NCI-H82 treated with DMSO at 0.1 percent for 48 hours (cell line): ENCODE measurements around the gene ELOVL1.
A peak's percentile ranks its signal among the peaks of the same experiment; 100 is the strongest.

Source experiments
- DNase-seq: peaks from one replicate; lab custom pipeline; 2025; ENCODE audit not compliant: unreplicated experiment; lab: John Stamatoyannopoulos, UW

Gene ELOVL1

GRCh38 chr1:43358121-43358745 is 9.6 kb downstream of the ELOVL1 start:
- DNase-seq: peak; percentile 69

DNA sequence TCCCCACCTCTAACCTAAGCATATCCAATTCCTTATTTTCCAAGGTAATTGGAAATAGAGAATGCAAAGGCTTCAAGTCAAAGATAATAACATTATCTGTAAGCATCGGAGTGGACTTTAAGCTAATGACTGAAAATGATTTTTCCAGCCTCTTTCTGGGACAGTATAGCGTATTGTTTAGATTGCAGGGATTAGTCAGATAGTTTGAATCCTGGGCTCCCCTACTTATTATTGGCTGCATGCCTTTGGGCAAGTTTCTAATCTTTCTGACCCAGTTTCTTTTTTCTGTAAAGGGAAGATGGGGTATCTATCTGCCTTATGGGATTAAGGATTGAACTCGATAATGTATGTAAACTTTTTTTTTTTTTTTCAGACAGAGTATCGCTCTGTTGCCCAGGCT is 10.6 kb downstream of the ELOVL1 start:
- no peak for DNase-seq

GRCh38 chr1:43354936-43355335 is 12.9 kb downstream of the ELOVL1 start:
- no peak for DNase-seq

DNA sequence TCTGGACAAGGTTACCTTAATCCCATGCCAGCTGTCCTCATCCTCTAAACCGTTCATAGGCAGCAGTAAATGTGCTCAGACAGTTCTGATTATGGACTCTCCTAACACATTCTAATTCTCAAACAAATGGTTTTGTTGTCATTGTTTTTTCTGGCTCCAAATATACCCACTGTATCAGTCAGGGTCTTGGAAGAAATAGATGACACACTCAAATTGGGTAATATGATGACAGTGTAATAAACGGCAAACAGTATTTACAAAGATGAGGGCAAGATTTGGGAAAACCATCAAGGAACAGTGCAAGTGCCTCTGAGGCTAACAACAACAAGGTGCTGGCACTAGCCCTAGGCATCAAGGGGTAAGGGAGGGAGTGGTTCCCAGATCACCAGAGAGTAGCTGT is 13.3 kb downstream of the ELOVL1 start:
- no peak for DNase-seq

DNA sequence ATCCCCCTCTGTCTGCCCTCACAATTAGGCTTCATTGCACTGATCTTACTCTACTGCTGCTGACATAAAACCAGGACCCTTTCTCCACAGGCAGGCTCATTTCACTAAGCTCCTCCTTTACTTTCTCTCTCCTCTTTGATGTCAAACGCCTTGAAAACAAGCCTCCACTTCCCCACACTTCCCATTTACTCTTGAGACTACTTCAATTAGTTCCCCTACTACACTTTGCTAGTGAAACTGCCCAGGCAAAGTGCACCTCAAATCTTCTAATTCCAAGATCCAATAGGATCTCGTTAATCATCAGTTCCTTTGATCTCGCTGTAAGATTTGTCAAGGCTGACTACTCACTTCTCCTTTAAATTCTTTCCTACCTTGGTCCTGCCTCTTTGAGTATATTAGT is 14.9 kb downstream of the ELOVL1 start:
- DNase-seq: no peak

- no peak for DNase-seq
Measured at GRCh38 chr1:43352351-43352705, 15.5 kb downstream of the ELOVL1 start.

- no peak for DNase-seq
Measured at GRCh38 chr1:43351421-43352350, 16.1 kb downstream of the ELOVL1 start.

DNA sequence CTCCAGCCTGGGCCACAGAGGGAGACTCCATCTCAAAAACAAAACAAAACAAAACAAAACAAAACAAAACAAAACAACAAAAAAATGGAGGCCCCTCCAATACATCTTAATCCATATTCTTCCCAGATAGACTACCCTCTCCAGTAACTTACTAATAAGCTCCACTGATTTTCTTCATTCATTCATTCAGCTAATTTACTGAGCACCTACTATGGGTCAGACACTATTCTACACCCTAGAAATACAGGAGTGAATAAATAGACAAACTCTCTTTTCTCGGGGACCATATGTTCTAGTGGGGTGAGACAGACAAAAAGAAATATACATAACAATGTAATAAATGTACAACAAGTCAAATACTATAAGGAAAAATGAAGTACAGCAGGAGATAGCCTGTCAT is 16.8 kb downstream of the ELOVL1 start:
- DNase-seq: no peak

DNA sequence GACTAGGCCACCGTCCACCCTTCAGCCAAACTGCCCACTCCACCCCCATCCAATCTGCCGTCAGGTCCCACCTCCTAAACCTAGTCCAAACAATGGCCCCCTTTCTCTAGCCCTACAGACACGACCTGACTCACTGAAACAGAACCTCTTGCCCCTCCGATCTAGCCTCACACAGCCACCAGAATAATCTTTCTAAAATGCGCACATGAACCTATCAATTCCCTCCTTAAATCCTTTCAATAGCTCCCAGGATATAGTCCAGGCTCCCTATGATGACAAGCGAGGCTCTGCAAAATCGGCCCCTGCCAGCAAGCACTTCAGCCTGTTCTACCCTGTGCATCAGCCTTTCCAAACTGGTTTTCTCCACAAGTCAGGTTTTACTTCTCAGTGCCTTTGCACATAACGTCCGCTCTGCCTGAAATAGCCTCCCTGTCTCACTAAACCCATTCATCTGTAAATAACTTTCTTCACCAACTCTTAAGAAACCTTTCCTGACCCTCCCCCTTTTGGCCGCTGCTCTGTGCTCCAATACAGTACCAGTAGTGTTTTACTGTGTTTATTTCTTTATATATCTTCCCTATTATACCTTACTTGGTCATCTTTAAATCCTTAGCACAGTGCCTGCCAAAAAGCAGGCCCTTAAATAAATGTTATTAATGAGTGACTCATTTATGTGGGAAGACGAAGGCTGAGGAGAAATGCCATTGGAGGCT is 18.1 kb downstream of the ELOVL1 start:
- no peak for DNase-seq

- peak; percentile 62 for DNase-seq
Measured at GRCh38 chr1:43348809-43349593, 18.8 kb downstream of the ELOVL1 start.

GRCh38 chr1:43348343-43348808 is 19.4 kb downstream of the ELOVL1 start:
- DNase-seq: no peak

- DNase-seq: no peak
Measured at GRCh38 chr1:43346636-43347035, 21.2 kb downstream of the ELOVL1 start.

- no peak for DNase-seq
Measured at GRCh38 chr1:43345120-43345519, 22.7 kb downstream of the ELOVL1 start.

DNA sequence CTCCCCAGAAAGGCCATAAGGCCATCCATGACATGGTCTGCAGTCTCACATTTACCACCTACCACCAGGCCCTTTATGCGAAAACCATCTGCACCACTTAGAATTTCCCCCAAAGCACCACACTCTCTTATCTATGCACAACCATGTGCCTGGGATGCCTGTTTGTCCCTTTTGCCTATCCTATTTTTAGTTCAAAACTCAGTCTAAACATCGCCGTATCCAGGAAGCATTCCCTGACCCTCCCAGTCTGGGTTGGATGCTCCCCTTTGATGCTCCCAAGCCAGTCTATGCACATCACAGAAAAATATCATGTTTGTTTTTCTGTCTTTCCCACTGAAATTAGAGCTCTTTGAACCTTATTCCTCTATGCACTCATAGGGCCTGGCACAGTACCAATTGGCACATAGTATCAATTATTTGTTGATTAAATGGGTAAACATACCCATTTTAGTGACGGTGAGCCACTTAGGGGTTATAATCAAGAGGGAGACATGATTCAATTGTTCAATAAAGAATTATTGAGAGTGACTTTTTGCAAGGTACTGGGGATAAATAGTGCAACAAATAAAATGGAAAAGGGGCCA is 23.5 kb downstream of the ELOVL1 start:
- DNase-seq: no peak

GRCh38 chr1:43340559-43340958 is 27.3 kb downstream of the ELOVL1 start:
- DNase-seq: no peak

DNA sequence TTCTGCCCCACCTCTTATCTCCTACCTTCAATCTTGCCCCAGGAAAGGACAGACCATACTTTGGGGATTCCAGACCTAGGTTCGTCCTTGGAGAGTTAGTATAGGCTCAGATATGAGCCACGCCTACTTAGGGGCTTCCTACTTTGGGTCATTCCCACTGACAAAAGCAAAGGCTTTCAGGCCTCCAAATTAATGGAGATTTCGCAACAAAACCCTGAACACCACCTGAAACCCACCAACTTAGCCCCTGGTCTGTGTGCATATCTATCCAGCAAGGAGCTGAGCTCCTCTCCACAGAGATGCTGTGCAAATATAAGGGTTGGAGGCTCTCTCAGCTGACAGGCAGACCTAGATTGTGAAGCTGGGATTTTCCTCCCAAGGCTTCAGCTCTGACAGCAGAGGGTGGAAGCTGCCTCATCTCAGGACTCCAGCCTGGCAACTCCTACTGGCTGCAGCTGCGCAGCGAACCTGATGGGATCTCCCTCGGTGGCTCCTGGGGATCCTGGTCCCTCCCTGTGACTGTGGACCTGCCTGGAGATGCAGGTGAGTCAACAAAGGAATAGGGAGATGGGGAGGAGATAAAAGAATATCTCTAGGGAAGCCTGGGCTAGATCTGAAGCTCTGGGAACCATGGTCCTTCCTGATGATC is 28.1 kb downstream of the ELOVL1 start:
- DNase-seq: no peak

DNA sequence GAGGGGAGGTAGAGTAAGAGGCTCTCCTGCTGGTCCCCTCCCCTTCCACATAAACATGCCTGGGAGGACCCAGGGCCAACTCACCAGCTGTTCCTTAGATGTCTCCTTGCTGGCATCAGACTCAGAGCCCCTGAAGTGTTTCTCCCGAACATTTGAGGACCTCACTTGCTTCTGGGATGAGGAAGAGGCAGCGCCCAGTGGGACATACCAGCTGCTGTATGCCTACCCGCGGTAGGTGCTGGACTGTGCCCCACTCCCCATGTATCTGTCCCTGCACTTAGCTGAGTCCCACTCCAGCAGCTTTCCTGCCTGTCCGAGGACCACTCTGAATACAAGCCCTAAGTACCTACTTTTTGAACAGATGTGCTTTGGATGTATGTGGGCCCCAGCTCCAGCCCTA is 29.8 kb downstream of the ELOVL1 start:
- no peak for DNase-seq

GRCh38 chr1:43337588-43337987 is 30.2 kb downstream of the ELOVL1 start, which contains the start of gene MPL:
TSS of gene MPL (plus strand) at chr1:43337818. CDS start at chr1:43337849, 31 bp downstream.
- no peak for DNase-seq

DNA sequence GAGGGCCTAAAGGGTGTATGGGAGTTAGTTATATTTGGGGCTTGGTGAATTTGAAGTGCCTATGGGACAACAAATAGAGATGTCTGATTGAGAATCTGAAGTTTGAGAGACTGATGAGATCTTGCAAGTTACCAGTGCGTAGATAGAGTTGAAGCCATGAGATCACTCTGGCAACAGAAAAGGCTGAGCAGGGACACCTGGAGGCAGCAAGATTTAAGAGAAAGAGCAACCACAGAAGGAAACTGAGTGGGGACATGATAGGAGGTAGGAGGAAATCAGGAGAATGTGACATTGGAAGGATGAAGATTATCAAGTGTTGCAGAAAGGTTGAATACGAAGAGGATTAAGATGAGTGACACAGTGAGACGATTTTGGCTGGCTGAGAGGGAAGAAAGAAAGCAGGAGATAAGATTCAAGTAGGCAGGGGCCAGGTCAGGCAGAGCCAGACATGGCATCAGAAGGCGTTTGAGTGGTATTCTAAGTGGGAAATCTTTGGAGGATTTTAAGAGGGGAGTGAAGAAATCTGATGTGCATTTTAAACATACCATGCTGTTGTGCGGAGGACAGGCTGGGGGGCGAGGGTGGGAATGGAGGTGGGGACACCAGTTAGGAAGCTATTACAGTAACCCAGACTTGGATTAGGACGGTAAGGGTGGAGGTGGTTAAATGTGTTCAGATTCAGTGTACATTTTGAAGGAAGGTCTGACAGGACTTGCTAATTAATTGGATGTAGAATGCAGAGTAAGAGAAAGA is 33.2 kb downstream of the ELOVL1 start:
- no peak for DNase-seq
